ENCODE measurements around the gene ARMC9. TPM values are rescaled to one million over a fixed set of nuclear protein-coding genes. Genes with fewer than 3 reads are reported as not detected.

Gene ARMC9
- total and polyA plus RNA-seq, 2 of the 13 experiments (the other 11 are each of a cell fraction or from before 2014, with no cell fraction given): 9.1 to 12.8 TPM

DNA sequence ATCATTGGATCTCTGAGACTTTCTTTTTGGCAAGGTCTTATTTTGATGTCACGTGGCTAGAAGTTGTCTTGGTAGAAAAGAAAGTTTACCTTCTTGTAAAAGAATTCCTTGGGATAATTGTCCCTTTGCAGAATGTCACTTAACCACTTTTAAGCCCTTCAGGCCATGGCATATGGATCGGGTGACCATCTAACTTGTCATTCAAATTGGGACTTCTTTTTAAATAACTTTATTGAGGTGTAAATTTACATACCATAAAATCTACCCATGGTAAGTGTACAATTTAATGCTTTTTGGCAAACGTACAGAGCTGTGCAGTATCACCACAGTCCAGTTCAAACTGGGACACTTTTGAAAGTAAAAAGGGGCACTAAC, 24.6 kb downstream of the ARMC9 start:
- ChIA-PET CTCF (ENCODE audit: low intra/inter-chr PET ratio, low total read pairs) (no interaction called here), POLR2A (interaction anchor here (1.8 kb wide), 1 partner anchor 229 kb away, joined by 4 read pairs; no protein-coding TSS in a partner anchor)
- no peak for TF ChIP-seq FOXJ3 (CRISPR knock-in tag; IDR thresholded peaks at IDR 0.05; ENCODE audit: borderline replicate concordance)
- no peak for TF ChIP-seq MYNN (CRISPR knock-in tag; IDR thresholded peaks at IDR 0.05; ENCODE audit: low read depth)
- TF ChIP-seq ZFYVE20 (CRISPR knock-in tag; IDR thresholded peaks at IDR 0.05; ENCODE audit: borderline replicate concordance, low read depth): no peak
- no peak for TF ChIP-seq SNRNP70 (IDR thresholded peaks at IDR 0.05; ENCODE audit: low read depth, low read length)
- TF ChIP-seq NFIB (CRISPR knock-in tag; IDR thresholded peaks at IDR 0.05; ENCODE audit: borderline replicate concordance): no peak
- TF ChIP-seq AHDC1 (CRISPR knock-in tag; IDR thresholded peaks at IDR 0.05; ENCODE audit: borderline replicate concordance): no peak
- no peak for TF ChIP-seq ZNF713 (CRISPR knock-in tag; IDR thresholded peaks at IDR 0.05)
- no peak for TF ChIP-seq ARNT (IDR thresholded peaks at IDR 0.05)
- no peak for TF ChIP-seq ZNF670 (CRISPR knock-in tag; IDR thresholded peaks at IDR 0.05; ENCODE audit: borderline replicate concordance)
- no peak for TF ChIP-seq KLF15 (CRISPR knock-in tag; IDR thresholded peaks at IDR 0.05; ENCODE audit: borderline replicate concordance)
- TF ChIP-seq ZNF558 (CRISPR knock-in tag; IDR thresholded peaks at IDR 0.05; ENCODE audit: borderline replicate concordance): no peak
- TF ChIP-seq, protein P1, sequence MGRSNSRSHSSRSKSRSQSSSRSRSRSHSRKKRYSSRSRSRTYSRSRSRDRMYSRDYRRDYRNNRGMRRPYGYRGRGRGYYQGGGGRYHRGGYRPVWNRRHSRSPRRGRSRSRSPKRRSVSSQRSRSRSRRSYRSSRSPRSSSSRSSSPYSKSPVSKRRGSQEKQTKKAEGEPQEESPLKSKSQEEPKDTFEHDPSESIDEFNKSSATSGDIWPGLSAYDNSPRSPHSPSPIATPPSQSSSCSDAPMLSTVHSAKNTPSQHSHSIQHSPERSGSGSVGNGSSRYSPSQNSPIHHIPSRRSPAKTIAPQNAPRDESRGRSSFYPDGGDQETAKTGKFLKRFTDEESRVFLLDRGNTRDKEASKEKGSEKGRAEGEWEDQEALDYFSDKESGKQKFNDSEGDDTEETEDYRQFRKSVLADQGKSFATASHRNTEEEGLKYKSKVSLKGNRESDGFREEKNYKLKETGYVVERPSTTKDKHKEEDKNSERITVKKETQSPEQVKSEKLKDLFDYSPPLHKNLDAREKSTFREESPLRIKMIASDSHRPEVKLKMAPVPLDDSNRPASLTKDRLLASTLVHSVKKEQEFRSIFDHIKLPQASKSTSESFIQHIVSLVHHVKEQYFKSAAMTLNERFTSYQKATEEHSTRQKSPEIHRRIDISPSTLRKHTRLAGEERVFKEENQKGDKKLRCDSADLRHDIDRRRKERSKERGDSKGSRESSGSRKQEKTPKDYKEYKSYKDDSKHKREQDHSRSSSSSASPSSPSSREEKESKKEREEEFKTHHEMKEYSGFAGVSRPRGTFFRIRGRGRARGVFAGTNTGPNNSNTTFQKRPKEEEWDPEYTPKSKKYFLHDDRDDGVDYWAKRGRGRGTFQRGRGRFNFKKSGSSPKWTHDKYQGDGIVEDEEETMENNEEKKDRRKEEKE (IDR thresholded peaks at IDR 0.05): no peak
- TF ChIP-seq ZNF101 (CRISPR knock-in tag; IDR thresholded peaks at IDR 0.05; ENCODE audit: borderline replicate concordance, low read depth): no peak
- TF ChIP-seq, protein P2, sequence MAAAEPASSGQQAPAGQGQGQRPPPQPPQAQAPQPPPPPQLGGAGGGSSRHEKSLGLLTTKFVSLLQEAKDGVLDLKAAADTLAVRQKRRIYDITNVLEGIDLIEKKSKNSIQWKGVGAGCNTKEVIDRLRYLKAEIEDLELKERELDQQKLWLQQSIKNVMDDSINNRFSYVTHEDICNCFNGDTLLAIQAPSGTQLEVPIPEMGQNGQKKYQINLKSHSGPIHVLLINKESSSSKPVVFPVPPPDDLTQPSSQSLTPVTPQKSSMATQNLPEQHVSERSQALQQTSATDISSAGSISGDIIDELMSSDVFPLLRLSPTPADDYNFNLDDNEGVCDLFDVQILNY (CRISPR knock-in tag; conservative IDR thresholded peaks at IDR 0.05): no peak
- Histone ChIP-seq H3K9ac (ENCODE audit: insufficient read depth, low read depth, low read length) (no peak overlapping the region), H3K9me3 (ENCODE audit: low read length) (no peaks in the 10 kb centered on the region), H4K20me1 (ENCODE audit: insufficient read depth, low read length) (no peaks in the 10 kb centered on the region), H2AFZ (ENCODE audit: low read length) (no peak overlapping the region), H3K27ac (ENCODE audit: extremely low read length, insufficient read depth, low read length) (no peak overlapping the region), H3K4me3 (replicated peaks in 1 of 3; ENCODE audit: insufficient read depth in 1 of 3, low read depth in 2 of 3, low read length in 3 of 3) (no peak overlapping the region), H3K79me2 (ENCODE audit: insufficient read depth, low read length) (no peaks in the 10 kb centered on the region), H3K4me1 (ENCODE audit: insufficient read depth, low read length) (peaks cover under 1% of the 10 kb centered on the region), H3K27me3 (ENCODE audit: control insufficient read depth in 1 of 2, insufficient read depth in 2 of 2, low read length in 2 of 2) (no peaks in the 10 kb centered on the region), H3K4me2 (ENCODE audit: low read depth, low read length) (no peak overlapping the region), H3K36me3 (replicated peaks in 1 of 2; ENCODE audit: control insufficient read depth in 1 of 2, insufficient read depth in 2 of 2, low read length in 2 of 2) (no peaks in the 10 kb centered on the region; a peak in 2 of 5 replicates)
- FAIRE-seq (no peak), ATAC-seq (no peak), DNase-seq (ENCODE audit: low spot score) (no peak)
- no TSS peak for BruUV-seq (replicated peaks)
- 85% methylated on average over 3 of the region's 3 CpGs for WGBS (ENCODE audit: low lambda C conversion rate)
- intact Hi-C loops (cut with micrococcal nuclease; ENCODE audit: unreplicated experiment): no loop called here
- in situ Hi-C loops (cut with HindIII; ENCODE audit: extremely low pct_ligation_motif_present, low pct_unique_long_range_greater_than_20kb): no loop called here

Data from HepG2 (cell line).